PC-3 (cell line): ENCODE measurements around the gene UTS2B. TPM values are rescaled to one million over a fixed set of nuclear protein-coding genes. Genes with fewer than 3 reads are reported as not detected.
A peak's percentile ranks its signal among the peaks of the same experiment; 100 is the strongest.
"Not testable (repeated sequence)": the region's sequence is repeated elsewhere in the genome, so short reads cannot be mapped to it uniquely, and the experiment has no call there.

ENCODE experiments used
- ATAC-seq: fragments of 200-7000 bp; cut with Tn5 transposase; 2 replicates; pipeline ENCODE4 v1.9.1; 2020; ENCODE audit warnings: mild to moderate bottlenecking, moderate library complexity
- BruUV-seq: library from RNA; stranded (reverse); fragments of 400-500 nt; replicated peaks from 2 replicates; lab custom pipeline; 2021; lab: Mats Ljungman, UMichigan
- CTCF ChIA-PET: fragments of 300-600 bp; sonication (Branson Sonifier 250); formaldehyde crosslinking; loops from one replicate; lab custom pipeline; 2022; ENCODE audit warnings: antibody characterized with exemption; lab: Charles Lee
- POLR2A ChIA-PET: fragments of 300-600 bp; sonication (Branson Sonifier 250); formaldehyde crosslinking; loops from one replicate; lab custom pipeline; 2022; ENCODE audit warnings: antibody characterized with exemption; ENCODE audit not compliant: unreplicated experiment; lab: Charles Lee
- DNase-seq: peaks from one replicate; pipeline ENCODE4 v3.0.0-alpha.2; 2015
- H2AFZ ChIP-seq: fragments of 300-600 bp; sonication (generic); 2 replicates; pipeline ENCODE4 v1.6.0; 2016; ENCODE audit warnings: antibody characterized with exemption, low read length
- H3F3A ChIP-seq: fragments of 300-600 bp; sonication (generic); one replicate; pipeline ENCODE4 v1.6.0; 2017; ENCODE audit warnings: antibody characterized with exemption, low read length, control low read depth, mild to moderate bottlenecking; ENCODE audit not compliant: unreplicated experiment
- H3K27ac ChIP-seq: fragments of 300-600 bp; sonication (generic); 2 replicates; pipeline ENCODE4 v1.5.1; 2016; ENCODE audit warnings: mild to moderate bottlenecking, low read length
- H3K27me3 ChIP-seq: fragments of 300-600 bp; sonication (generic); 2 replicates; pipeline ENCODE4 v1.6.1; 2016; ENCODE audit warnings: low read length, mixed read lengths
- H3K36me3 ChIP-seq: fragments of 300-600 bp; sonication (generic); 2 replicates; pipeline ENCODE4 v1.6.1; 2016; ENCODE audit warnings: low read depth, mixed run types, low read length, mixed read lengths
- H3K4me1 ChIP-seq: fragments of 300-600 bp; sonication (generic); 2 replicates; pipeline ENCODE4 v1.5.1; 2016; ENCODE audit warnings: low read length; ENCODE audit not compliant: insufficient read depth
- H3K4me2 ChIP-seq: fragments of 300-600 bp; sonication (generic); 2 replicates; pipeline ENCODE4 v1.6.0; 2016; ENCODE audit warnings: low read length
- H3K4me3 ChIP-seq: fragments of 300-600 bp; sonication (generic); 2 replicates; pipeline ENCODE4 v1.5.1; 2016; ENCODE audit warnings: mild to moderate bottlenecking, low read length, mixed read lengths
- H3K79me2 ChIP-seq: fragments of 300-600 bp; sonication (generic); 2 replicates; pipeline ENCODE4 v1.6.1; 2017; ENCODE audit warnings: low read length, mixed read lengths
- H3K9ac ChIP-seq: fragments of 300-600 bp; sonication (generic); 2 replicates; pipeline ENCODE4 v1.6.0; 2016; ENCODE audit warnings: mild to moderate bottlenecking, low read length
- H3K9me2 ChIP-seq: fragments of 300-600 bp; sonication (generic); replicated peaks from 2 replicates; pipeline ENCODE4 v1.6.1; 2016; ENCODE audit warnings: mixed run types, low read length, mixed read lengths
- H3K9me3 ChIP-seq: fragments of 300-600 bp; sonication (generic); 2 replicates; pipeline ENCODE4 v1.6.1; 2016; ENCODE audit warnings: low read length, mixed read lengths
- H4K20me1 ChIP-seq: fragments of 300-600 bp; sonication (generic); 2 replicates; pipeline ENCODE4 v1.6.1; 2016; ENCODE audit warnings: low read length, mixed read lengths
- CTCF ChIP-seq: fragments of 300-600 bp; sonication (generic); conservative IDR thresholded peaks from 2 replicates; pipeline ENCODE4 v1.5.1; 2017; ENCODE audit warnings: antibody characterized with exemption, low read depth, mild to moderate bottlenecking, low read length
- EZH2 ChIP-seq: fragments of 300-600 bp; sonication (generic); IDR thresholded peaks from one replicate; pipeline ENCODE4 v1.6.1; 2017; ENCODE audit warnings: antibody characterized with exemption, mild to moderate bottlenecking, low read length; ENCODE audit not compliant: unreplicated experiment
- EZH2phosphoT487 ChIP-seq: fragments of 300-600 bp; sonication (generic); IDR thresholded peaks from 2 replicates; pipeline ENCODE4 v1.6.1; 2018; ENCODE audit warnings: mild to moderate bottlenecking, antibody characterized with exemption, low read length, borderline replicate concordance
- intact Hi-C: fragments of 100-400 bp; cut with micrococcal nuclease; formaldehyde crosslinking; loops from 2 replicates; pipeline ENCODE4 v1.9.0; 2023
- total RNA-seq: library from RNA; depleted of rRNA; stranded (reverse); fragments of >200 nt; gene quantifications from 2 replicates; pipeline ENCODE4 v1.2.3, GENCODE V29; 2014

The UTS2B gene
- total RNA-seq, 1 experiment from 2014 or later: not detected

GRCh38 chr3:191253089-191253799 lies 77.1 kb downstream of the UTS2B start:
- Histone ChIP-seq H3K36me3 (no peaks in the 10 kb centered on the region), H2AFZ (no peak overlapping the region), H3K4me2 (no peak overlapping the region), H3F3A (no peaks in the 10 kb centered on the region), H3K27ac (no peak overlapping the region), H3K4me3 (no peak overlapping the region), H3K9me2 (no peaks in the 10 kb centered on the region), H3K9ac (no peak overlapping the region), H4K20me1 (no peaks in the 10 kb centered on the region), H3K9me3 (no peaks in the 10 kb centered on the region), H3K79me2 (no peaks in the 10 kb centered on the region), H3K4me1 (peaks cover 18% of the 10 kb centered on the region; the same call in 1 of the 2 replicates), H3K27me3 (no peaks in the 10 kb centered on the region)
- POLR2A ChIA-PET: no interaction called here
- ATAC-seq: no peak
- intact Hi-C loops: no loop called here
- DNase-seq: no peak
- CTCF ChIA-PET: no interaction called here
- TF ChIP-seq EZH2: no peak
- TF ChIP-seq EZH2phosphoT487: no peak
- no peak for TF ChIP-seq CTCF
- no TSS peak for BruUV-seq

- Histone ChIP-seq H3K79me2 (no peaks in the 10 kb centered on the region), H3K4me1 (peaks cover 34% of the 10 kb centered on the region), H3K4me2 (peak overlapping the region; percentile 28; the same call in 1 of the 2 replicates), H3K9ac (no peak overlapping the region), H3K27ac (no peak overlapping the region), H3K27me3 (no peaks in the 10 kb centered on the region), H4K20me1 (no peaks in the 10 kb centered on the region), H3F3A (no peaks in the 10 kb centered on the region), H3K9me2 (no peaks in the 10 kb centered on the region), H3K4me3 (no peak overlapping the region), H2AFZ (no peak overlapping the region), H3K9me3 (no peaks in the 10 kb centered on the region), H3K36me3 (no peaks in the 10 kb centered on the region)
- ATAC-seq: peak; percentile 79
- CTCF ChIA-PET: no interaction called here
- intact Hi-C loops: loop anchor here (10.0 kb wide), 1 partner anchor 1198 kb away; no protein-coding TSS in a partner anchor
- peak; percentile 92 for DNase-seq
- POLR2A ChIA-PET: no interaction called here
- no TSS peak for BruUV-seq
- no peak for TF ChIP-seq EZH2phosphoT487
- no peak for TF ChIP-seq EZH2
- no peak for TF ChIP-seq CTCF
Observed at GRCh38 chr3:191246630-191247029, 83.7 kb downstream of the UTS2B start.

DNA sequence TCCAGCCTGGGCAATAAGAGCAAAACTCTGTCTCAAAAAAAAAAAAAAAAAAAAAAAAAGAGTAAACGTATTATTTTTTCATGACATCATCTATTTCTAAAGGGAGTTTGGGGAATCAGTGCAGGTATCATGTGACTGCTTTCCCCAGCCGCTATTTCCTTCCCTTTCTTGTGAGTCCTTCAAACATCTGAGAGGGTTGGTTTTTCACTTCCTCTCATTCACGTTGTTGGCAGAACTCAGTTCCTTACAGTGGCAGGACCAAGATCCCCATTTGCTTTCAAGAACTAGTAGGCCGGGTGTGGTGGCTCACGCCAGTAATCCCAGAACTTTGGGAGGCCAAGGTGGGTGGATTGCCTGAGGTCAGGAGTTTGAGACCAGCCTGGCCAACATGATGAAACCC lies 84.3 kb downstream of the UTS2B start:
- H3K9ac ChIP-seq, POLR2A ChIA-PET, H3K9me3 ChIP-seq, H3K27me3 ChIP-seq, H3K79me2 ChIP-seq, H3K9me2 ChIP-seq, H2AFZ ChIP-seq, BruUV-seq, H4K20me1 ChIP-seq, CTCF ChIA-PET, H3F3A ChIP-seq, H3K4me3 ChIP-seq, H3K27ac ChIP-seq, DNase-seq, ATAC-seq, H3K36me3 ChIP-seq, H3K4me2 ChIP-seq: not testable (repeated sequence)
- intact Hi-C loops: loop anchor here (10.0 kb wide), 1 partner anchor 1199 kb away; no protein-coding TSS in a partner anchor
- H3K4me1 ChIP-seq: peaks cover 34% of the 10 kb centered on the region
